K562 (cell line): Measurements from ENCODE around the gene BMPR2. TPM values are rescaled to one million over a fixed set of nuclear protein-coding genes. Genes with fewer than 3 reads are reported as not detected.

Source experiments
- ATAC-seq: fragments of 200-7000 bp; cut with Tn5 transposase; 3 replicates; pipeline ENCODE4 v1.9.1; 2020; ENCODE audit warnings: moderate library complexity
- BruUV-seq: library from RNA; stranded (reverse); fragments of 400-500 nt; replicated peaks from 2 replicates; lab custom pipeline; 2021; lab: Mats Ljungman, UMichigan
- CTCF ChIA-PET: fragments of 300-600 bp; formaldehyde crosslinking; extraction: SDS; loops from one replicate; lab custom pipeline; 2021; ENCODE audit warnings: low intra/inter-chr PET ratio; lab: Yijun Ruan, JAX
- POLR2A ChIA-PET: fragments of 300-600, 350-650 bp; sonication (Branson Sonifier 250); formaldehyde crosslinking; extraction: SDS; loops from one replicate; lab custom pipeline; 2021; ENCODE audit warnings: antibody characterized with exemption, inconsistent platforms; lab: Yijun Ruan, JAX
- DNase-seq, 4 experiments: peaks; one replicate each; pipeline versions ENCODE4 v3.0.0 to v3.0.0-alpha.2; 2011 to 2018; ENCODE audit warnings: low spot score in 3 of 4, mixed read lengths in 3 of 4; ENCODE audit errors: extremely low read depth in 1 of 4
- FAIRE-seq: peaks from 2 replicates; lab custom pipeline; 2011; peaks lifted over from hg19 to GRCh38; lab: Jason Lieb, UNC
- H2AFZ ChIP-seq: 2 replicates; pipeline ENCODE4 v1.6.0; 2011; ENCODE audit warnings: low read depth, low read length, control low read depth, inconsistent platforms
- H3K27ac ChIP-seq: fragments of 200-600 bp; 3 replicates; pipeline ENCODE4 v1.8.0; 2011; ENCODE audit warnings: low read depth, mild to moderate bottlenecking, control low read depth, inconsistent platforms, low read length, moderate library complexity, mixed read lengths; ENCODE audit errors: extremely low read depth
- H3K27me3 ChIP-seq, 2 experiments: fragments of 300-600 bp in 1 of 2; 2 replicates in 1 of 2; 3 replicates in 1 of 2; pipeline versions ENCODE4 v1.6.0 to v1.8.0; 2011; ENCODE audit warnings: inconsistent platforms in 2 of 2, low read length in 2 of 2, mild to moderate bottlenecking in 1 of 2, mixed read lengths in 1 of 2, moderate library complexity in 1 of 2; ENCODE audit not compliant: control insufficient read depth in 2 of 2, insufficient read depth in 2 of 2
- H3K36me3 ChIP-seq: fragments of 300-600 bp; 3 replicates; pipeline ENCODE4 v1.8.0; 2011; ENCODE audit warnings: mild to moderate bottlenecking, low read length, inconsistent platforms; ENCODE audit not compliant: control insufficient read depth, insufficient read depth
- H3K4me1 ChIP-seq, 2 experiments: fragments of 200-600 bp in 1 of 2; replicated peaks in 1 of 2; 2 replicates in 1 of 2; 3 replicates in 1 of 2; pipeline versions ENCODE4 v1.5.1 to v1.8.0; 2011; ENCODE audit warnings: inconsistent platforms in 2 of 2, low read length in 2 of 2, mild to moderate bottlenecking in 1 of 2, mixed read lengths in 1 of 2, moderate library complexity in 1 of 2; ENCODE audit not compliant: control insufficient read depth in 2 of 2, insufficient read depth in 2 of 2
- H3K4me2 ChIP-seq: 2 replicates; pipeline ENCODE4 v1.6.1; 2011; ENCODE audit warnings: low read length, control low read depth, inconsistent platforms, mixed read lengths; ENCODE audit not compliant: insufficient read depth
- H3K4me3 ChIP-seq: fragments of 200-600 bp; sonication (generic), shearing (Covaris generic); 2 replicates; pipeline ENCODE4 v1.5.1; 2016; ENCODE audit warnings: control low read depth, inconsistent platforms
- H3K79me2 ChIP-seq: fragments of 200-600 bp; 3 replicates; pipeline ENCODE4 v1.8.0; 2011; ENCODE audit warnings: low read length, inconsistent platforms; ENCODE audit not compliant: control insufficient read depth, insufficient read depth
- H3K9ac ChIP-seq, 2 experiments: 2 replicates each; pipeline versions ENCODE4 v1.6.0 to v1.6.1; 2011; ENCODE audit warnings: low read depth in 2 of 2, low read length in 2 of 2, control low read depth in 1 of 2, inconsistent platforms in 1 of 2, mild to moderate bottlenecking in 1 of 2, mixed read lengths in 1 of 2; ENCODE audit not compliant: insufficient read depth in 1 of 2
- H3K9me1 ChIP-seq: one replicate; pipeline ENCODE4 v1.6.0; 2011; ENCODE audit warnings: inconsistent platforms, mild to moderate bottlenecking, low read length, moderate library complexity; ENCODE audit not compliant: control insufficient read depth, insufficient read depth
- H3K9me3 ChIP-seq: replicated peaks from 2 replicates; pipeline ENCODE4 v1.5.1; 2011; ENCODE audit warnings: low read depth, low read length, inconsistent platforms; ENCODE audit not compliant: control insufficient read depth, insufficient read depth
- H4K20me1 ChIP-seq: replicated peaks from 2 replicates; pipeline ENCODE4 v1.6.1; 2011; ENCODE audit warnings: low read length, inconsistent platforms, mixed read lengths; ENCODE audit not compliant: control insufficient read depth, insufficient read depth
- KLF10 ChIP-seq: fragments of 250-450 bp; sonication (Bioruptor Pico); IDR thresholded peaks from 2 replicates; pipeline ENCODE4 v1.6.1; 2021; ENCODE audit warnings: matching md5 sums
- NFYB ChIP-seq: IDR thresholded peaks from 2 replicates; pipeline ENCODE4 v1.6.1; 2011; ENCODE audit warnings: mild to moderate bottlenecking, moderate library complexity; ENCODE audit not compliant: insufficient read length; ENCODE audit errors: extremely low read depth
- POLR2AphosphoS5 ChIP-seq: IDR thresholded peaks from 2 replicates; pipeline ENCODE4 v1.6.1; 2011; ENCODE audit warnings: mild to moderate bottlenecking, low read depth, low read length, moderate library complexity; ENCODE audit not compliant: control insufficient read depth, insufficient read depth
- WGBS: fragments of 100-300 bp; shearing (Covaris generic); methylation state at CpG from one replicate; pipeline ENCODE4 v1.1.6; 2016; ENCODE audit warnings: low coverage, mixed read lengths; ENCODE audit not compliant: insufficient coverage; ENCODE audit errors: missing lambda C conversion rate; 5-methylcytosine and 5-hydroxymethylcytosine counted together
- in situ Hi-C: fragments of 300-500 bp; cut with MboI; formaldehyde crosslinking; loops from 4 replicates; pipeline ENCODE4 v1.15.0; 2018; ENCODE audit warnings: inconsistent platforms, mixed read lengths
- intact Hi-C: fragments of 100-400 bp; cut with micrococcal nuclease; formaldehyde crosslinking; loops from 2 replicates; pipeline ENCODE4 v1.14.2; 2022
- polyA plus RNA-seq, 8 experiments: library from polyadenylated mRNA; depleted of rRNA in 4 of 8; stranded (reverse) in 5 of 8; unstranded in 3 of 8; fragments of >200 nt; fragmentation: Nextera tagmentation in 2 of 8; fragmentation: Illumina TruSeq in 1 of 8; extraction: Ambion mirVana in 2 of 8; extraction: Trizol in 1 of 8; gene quantifications; 2 replicates each; pipeline versions ENCODE4 v1.2.1 to v1.2.3, GENCODE V29; 2011 to 2014; ENCODE audit warnings: inconsistent platforms in 1 of 8, missing spikeins in 1 of 8
- total RNA-seq, 7 experiments: library from RNA; depleted of rRNA in 6 of 7; stranded (reverse); fragments of >200 nt in 6 of 7; fragmentation: Illumina TruSeq in 2 of 7; extraction: Trizol in 2 of 7; gene quantifications; 2 replicates each; pipeline versions ENCODE4 v1.2.1 to v1.2.3, GENCODE V29; 2011 to 2021; ENCODE audit warnings: low replicate concordance in 1 of 7
- TF ChIP-seq, protein P1 (sequence below): fragments of 250-450 bp; sonication (Bioruptor Pico); IDR thresholded peaks from 2 replicates; pipeline ENCODE4 v1.8.0; 2022; ENCODE audit warnings: moderate library complexity, mild to moderate bottlenecking, inconsistent platforms
- TF ChIP-seq, protein P2 (sequence below): fragments of 250-450 bp; sonication (Bioruptor Pico); IDR thresholded peaks from 2 replicates; pipeline ENCODE4 v1.5.0; 2021
- TF ChIP-seq, protein P3 (sequence below), 2 experiments: fragments of 450-650 bp in 1 of 2; IDR thresholded peaks; 2 replicates each; pipeline ENCODE4 v1.6.1; 2011 to 2017; ENCODE audit warnings: low read depth in 2 of 2, antibody characterized with exemption in 1 of 2, borderline replicate concordance in 1 of 2, low read length in 1 of 2, mild to moderate bottlenecking in 1 of 2, mixed read lengths in 1 of 2; ENCODE audit not compliant: control insufficient read depth in 1 of 2
- TF ChIP-seq, protein P4 (sequence below): sonication (generic); formaldehyde crosslinking; IDR thresholded peaks from 2 replicates; pipeline ENCODE4 v1.8.1; 2022; ENCODE audit warnings: missing genetic modification reagents

BMPR2 gene
- total and polyA plus RNA-seq, 9 of the 15 experiments (the other 6 are each of a cell fraction or from before 2014, with no cell fraction given) = 0.73 to 5.0 (median 3.3) TPM

DNA sequence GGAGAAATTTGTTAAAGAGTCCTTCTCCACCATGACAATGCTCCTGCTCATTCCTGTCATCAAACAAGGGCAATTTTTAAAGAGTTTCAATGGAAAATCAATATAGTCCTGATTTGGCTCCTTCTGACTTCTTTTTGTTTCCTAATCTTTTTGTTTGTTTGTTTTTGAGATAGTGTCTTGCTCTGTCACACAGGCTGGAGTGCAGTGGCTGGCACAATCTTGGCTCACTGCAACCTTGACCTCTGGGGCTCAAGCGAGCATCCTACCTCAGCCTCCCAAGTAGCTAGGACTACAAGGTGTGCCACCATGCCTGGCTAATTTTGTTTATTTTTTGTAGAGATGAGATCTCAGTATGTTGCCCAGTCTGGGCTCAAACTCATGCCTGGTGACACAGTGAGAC, 58.3 kb downstream of the BMPR2 start:
- H3K79me2 ChIP-seq = no peaks in the 10 kb centered on the region
- no TSS peak for BruUV-seq
- ChIA-PET CTCF (no interaction called here), POLR2A (no interaction called here)
- in situ Hi-C loops (no loop called here), intact Hi-C loops (no loop called here)
- H3K4me1 ChIP-seq = no peaks in the 10 kb centered on the region
- H3K36me3 ChIP-seq = no peaks in the 10 kb centered on the region
- no peak overlapping the region for H3K27ac ChIP-seq
- H3K9me1 ChIP-seq = no peaks in the 10 kb centered on the region
- TF ChIP-seq, protein P1, sequence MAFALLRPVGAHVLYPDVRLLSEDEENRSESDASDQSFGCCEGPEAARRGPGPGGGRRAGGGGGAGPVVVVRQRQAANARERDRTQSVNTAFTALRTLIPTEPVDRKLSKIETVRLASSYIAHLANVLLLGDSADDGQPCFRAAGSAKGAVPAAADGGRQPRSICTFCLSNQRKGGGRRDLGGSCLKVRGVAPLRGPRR (CRISPR knock-in tag) = no peak
- TF ChIP-seq, protein P2, sequence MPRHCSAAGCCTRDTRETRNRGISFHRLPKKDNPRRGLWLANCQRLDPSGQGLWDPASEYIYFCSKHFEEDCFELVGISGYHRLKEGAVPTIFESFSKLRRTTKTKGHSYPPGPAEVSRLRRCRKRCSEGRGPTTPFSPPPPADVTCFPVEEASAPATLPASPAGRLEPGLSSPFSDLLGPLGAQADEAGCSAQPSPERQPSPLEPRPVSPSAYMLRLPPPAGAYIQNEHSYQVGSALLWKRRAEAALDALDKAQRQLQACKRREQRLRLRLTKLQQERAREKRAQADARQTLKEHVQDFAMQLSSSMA = no peak
- TF ChIP-seq NFYB = no peak
- DNase-seq (no peak), ATAC-seq (no peak), FAIRE-seq (no peak)
- H3K4me2 ChIP-seq = no peak overlapping the region
- H4K20me1 ChIP-seq = no peaks in the 10 kb centered on the region
- no peak overlapping the region for H3K9ac ChIP-seq
- no CpG with 5 or more reads among the region's 1 CpG for WGBS
- H3K9me3 ChIP-seq = no peaks in the 10 kb centered on the region
- H3K27me3 ChIP-seq = no peaks in the 10 kb centered on the region
- H3K4me3 ChIP-seq = no peak overlapping the region
- H2AFZ ChIP-seq = no peak overlapping the region

DNA sequence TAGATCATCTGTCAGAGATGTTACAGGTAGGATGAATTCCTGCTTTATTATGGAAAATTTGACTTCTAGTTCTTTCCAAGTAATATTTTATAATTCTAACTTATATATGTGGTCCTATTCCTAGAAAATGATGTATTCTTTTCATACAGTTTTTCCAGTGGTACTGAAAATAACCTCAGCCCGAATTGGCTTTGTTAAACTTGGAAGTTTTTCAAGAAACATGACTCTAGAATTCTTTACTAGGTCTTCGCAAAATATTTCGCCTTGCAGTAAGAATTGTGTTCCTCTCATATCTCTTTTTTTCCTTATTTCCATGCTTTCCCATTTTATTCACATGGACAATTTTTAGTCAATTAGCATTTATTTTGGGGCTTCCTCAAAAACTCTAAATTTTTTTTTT, 60.5 kb downstream of the BMPR2 start:
- Histone ChIP-seq H3K79me2 (no peaks in the 10 kb centered on the region), H2AFZ (no peak overlapping the region), H3K4me3 (no peak overlapping the region), H3K27me3 (no peaks in the 10 kb centered on the region), H3K4me2 (no peak overlapping the region), H3K36me3 (no peaks in the 10 kb centered on the region), H3K27ac (no peak overlapping the region), H3K4me1 (no peaks in the 10 kb centered on the region), H3K9me1 (no peaks in the 10 kb centered on the region), H4K20me1 (no peaks in the 10 kb centered on the region), H3K9me3 (no peaks in the 10 kb centered on the region), H3K9ac (no peak overlapping the region)
- ChIA-PET CTCF (no interaction called here), POLR2A (no interaction called here)
- no TSS peak for BruUV-seq
- intact Hi-C loops = no loop called here
- ATAC-seq (no peak), DNase-seq (no peak), FAIRE-seq (no peak)
- in situ Hi-C loops = no loop called here
- 55% methylated on average over 3 of the region's 3 CpGs for WGBS
- TF ChIP-seq, protein P3, sequence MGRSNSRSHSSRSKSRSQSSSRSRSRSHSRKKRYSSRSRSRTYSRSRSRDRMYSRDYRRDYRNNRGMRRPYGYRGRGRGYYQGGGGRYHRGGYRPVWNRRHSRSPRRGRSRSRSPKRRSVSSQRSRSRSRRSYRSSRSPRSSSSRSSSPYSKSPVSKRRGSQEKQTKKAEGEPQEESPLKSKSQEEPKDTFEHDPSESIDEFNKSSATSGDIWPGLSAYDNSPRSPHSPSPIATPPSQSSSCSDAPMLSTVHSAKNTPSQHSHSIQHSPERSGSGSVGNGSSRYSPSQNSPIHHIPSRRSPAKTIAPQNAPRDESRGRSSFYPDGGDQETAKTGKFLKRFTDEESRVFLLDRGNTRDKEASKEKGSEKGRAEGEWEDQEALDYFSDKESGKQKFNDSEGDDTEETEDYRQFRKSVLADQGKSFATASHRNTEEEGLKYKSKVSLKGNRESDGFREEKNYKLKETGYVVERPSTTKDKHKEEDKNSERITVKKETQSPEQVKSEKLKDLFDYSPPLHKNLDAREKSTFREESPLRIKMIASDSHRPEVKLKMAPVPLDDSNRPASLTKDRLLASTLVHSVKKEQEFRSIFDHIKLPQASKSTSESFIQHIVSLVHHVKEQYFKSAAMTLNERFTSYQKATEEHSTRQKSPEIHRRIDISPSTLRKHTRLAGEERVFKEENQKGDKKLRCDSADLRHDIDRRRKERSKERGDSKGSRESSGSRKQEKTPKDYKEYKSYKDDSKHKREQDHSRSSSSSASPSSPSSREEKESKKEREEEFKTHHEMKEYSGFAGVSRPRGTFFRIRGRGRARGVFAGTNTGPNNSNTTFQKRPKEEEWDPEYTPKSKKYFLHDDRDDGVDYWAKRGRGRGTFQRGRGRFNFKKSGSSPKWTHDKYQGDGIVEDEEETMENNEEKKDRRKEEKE (IDR thresholded peaks at IDR 0.05; ENCODE audit: borderline replicate concordance in 1 of 2, control insufficient read depth in 1 of 2, low read depth in 2 of 2, low read length in 1 of 2) = no peak
- TF ChIP-seq, protein P4, sequence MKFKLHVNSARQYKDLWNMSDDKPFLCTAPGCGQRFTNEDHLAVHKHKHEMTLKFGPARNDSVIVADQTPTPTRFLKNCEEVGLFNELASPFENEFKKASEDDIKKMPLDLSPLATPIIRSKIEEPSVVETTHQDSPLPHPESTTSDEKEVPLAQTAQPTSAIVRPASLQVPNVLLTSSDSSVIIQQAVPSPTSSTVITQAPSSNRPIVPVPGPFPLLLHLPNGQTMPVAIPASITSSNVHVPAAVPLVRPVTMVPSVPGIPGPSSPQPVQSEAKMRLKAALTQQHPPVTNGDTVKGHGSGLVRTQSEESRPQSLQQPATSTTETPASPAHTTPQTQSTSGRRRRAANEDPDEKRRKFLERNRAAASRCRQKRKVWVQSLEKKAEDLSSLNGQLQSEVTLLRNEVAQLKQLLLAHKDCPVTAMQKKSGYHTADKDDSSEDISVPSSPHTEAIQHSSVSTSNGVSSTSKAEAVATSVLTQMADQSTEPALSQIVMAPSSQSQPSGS (CRISPR knock-in tag) = no peak
- TF ChIP-seq KLF10 (CRISPR knock-in tag) = no peak
- TF ChIP-seq POLR2AphosphoS5 = no peak
